Gastrocnemius medialis (tissue), 4 donors: ENCODE measurements around the gene ZNF841. TPM values are rescaled to one million over a fixed set of nuclear protein-coding genes. Genes with fewer than 3 reads are reported as not detected.
A peak's percentile ranks its signal among the peaks of the same experiment; 100 is the strongest.
"Not testable (repeated sequence)": the region's sequence is repeated elsewhere in the genome, so short reads cannot be mapped to it uniquely, and the experiment has no call there.

Experiments used
- ATAC-seq, 2 donors: fragments of 150-250 bp; one replicate each; pipeline ENCODE4 v1.9.1; 2016
- DNase-seq, 2 donors: peaks; one replicate each; pipeline ENCODE4 v3.0.0-alpha.2; 2019
- H3K27ac ChIP-seq, 4 donors: fragments of 200-600 bp; sonication (generic); 1 replicate in 1 of 4; 2 replicates in 3 of 4; pipeline ENCODE4 v1.5.1; 2016 to 2018; ENCODE audit warnings: mild to moderate bottlenecking in 2 of 4, moderate library complexity in 1 of 4
- H3K27me3 ChIP-seq, 3 donors: fragments of 200-600 bp; sonication (generic) in 2 of 3; 1 replicate in 1 of 3; 2 replicates in 2 of 3; pipeline versions ENCODE4 v1.5.1 to v1.6.0; 2016 to 2019; ENCODE audit warnings: mild to moderate bottlenecking in 1 of 3, moderate library complexity in 1 of 3
- H3K36me3 ChIP-seq, 2 donors: fragments of 200-600 bp; sonication (generic) in 1 of 2; one replicate each; pipeline ENCODE4 v1.5.1; 2017 to 2018
- H3K4me1 ChIP-seq, 2 donors: fragments of 200-600 bp; sonication (generic) in 1 of 2; one replicate each; pipeline ENCODE4 v1.5.1; 2016 to 2017; ENCODE audit warnings: mild to moderate bottlenecking in 2 of 2
- H3K4me3 ChIP-seq, 4 donors: fragments of 200-600 bp; sonication (generic) in 3 of 4; 1 replicate in 1 of 4; 2 replicates in 3 of 4; pipeline ENCODE4 v1.5.1; 2016 to 2019; ENCODE audit warnings: mild to moderate bottlenecking in 2 of 4
- H3K9me3 ChIP-seq, 3 donors: fragments of 200-600 bp; sonication (generic) in 2 of 3; 1 replicate in 1 of 3; 2 replicates in 2 of 3; pipeline ENCODE4 v1.5.1; 2016 to 2019
- POLR2A ChIP-seq, 2 donors: fragments of 450-650 bp; IDR thresholded peaks; one replicate each; pipeline ENCODE4 v1.6.1; 2017; ENCODE audit warnings: antibody characterized with exemption in 2 of 2, mild to moderate bottlenecking in 2 of 2, moderate library complexity in 2 of 2
- in situ Hi-C, 4 donors: fragments of 200-750 bp; cut with MboI; loops; one replicate each; pipeline versions ENCODE4 v1.15.0 to v1.8.0; 2017; ENCODE audit warnings: low sequenced_read_pairs in 4 of 4
- intact Hi-C: fragments of 100-400 bp; cut with DNase I; formaldehyde crosslinking; loops from one replicate; pipeline ENCODE4 v1.15.1; 2023; ENCODE audit warnings: low total_unique reads
- total RNA-seq, 4 donors: library from RNA; depleted of rRNA; stranded (reverse); fragments of >200 nt; gene quantifications; one replicate each; pipeline versions ENCODE4 v1.1.0 to v1.2.3, GENCODE V29; 2016
- TF ChIP-seq, protein P1 (sequence below), 5 experiments: fragments of 450-650 bp in 3 of 5; fragments of 200-600 bp in 2 of 5; sonication (generic) in 2 of 5; IDR thresholded peaks in 4 of 5; conservative IDR thresholded peaks in 1 of 5; 1 replicate in 4 of 5; 2 replicates in 1 of 5; pipeline ENCODE4 v1.5.1; 2016 to 2019; ENCODE audit warnings: antibody characterized with exemption in 5 of 5, mild to moderate bottlenecking in 3 of 5, moderate library complexity in 3 of 5

The ZNF841 gene
- total RNA-seq, 4 donors from 2014 or later: 2.1 to 3.1 (median 2.3) TPM

DNA sequence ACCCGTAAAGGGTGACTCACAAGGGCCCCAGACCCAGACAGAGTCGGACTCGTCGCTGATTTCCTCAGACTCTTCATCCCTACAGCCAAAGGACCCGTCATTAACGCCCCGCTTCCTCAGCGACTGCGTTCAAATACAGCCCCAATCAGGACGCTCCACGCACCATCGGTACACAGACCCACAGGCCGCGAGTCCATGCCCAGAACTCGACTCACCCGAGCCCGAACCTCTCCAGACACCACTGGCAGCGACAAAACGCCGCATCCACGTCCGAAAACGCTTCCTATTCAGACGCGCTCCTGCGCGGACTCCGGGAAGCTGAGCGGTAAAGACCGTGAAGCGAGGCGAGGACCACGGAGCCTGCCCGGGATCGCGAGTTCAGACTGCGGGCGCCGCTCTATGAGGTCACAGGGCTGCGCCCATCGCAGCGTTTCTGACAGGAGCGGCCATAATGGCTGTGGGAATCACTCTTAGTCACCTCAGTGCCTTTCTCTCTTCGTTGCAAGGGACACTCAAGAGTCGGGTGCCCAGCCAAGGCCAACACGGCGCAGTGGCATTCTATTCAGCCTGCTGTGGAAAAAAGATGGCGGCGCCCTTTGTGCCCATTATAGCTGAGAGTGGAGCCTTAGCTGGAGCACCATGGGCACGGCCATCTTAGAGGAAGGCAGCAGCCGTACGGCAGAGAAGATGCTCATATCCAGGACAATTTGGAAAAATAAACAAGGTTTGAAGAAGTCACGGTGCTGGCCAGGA, 67.4 kb downstream of the ZNF841 start, which contains the start of gene ZNF614:
Gene ZNF614, minus strand, starts transcription at position 353 of the 753 bp plus-strand sequence. CDS start 2,634 bp downstream, outside the sequence.
- intact Hi-C loops (loop anchor here (1.0 to 10.0 kb wide), 6 partner anchors 20 to 323 kb away; partner anchors contain the start of genes ZNF350, ZNF613, ZNF615 and ZNF841), in situ Hi-C loops (no loop called here)
- peak; percentile 68 to 80 for DNase-seq
- peaks cover 7 to 10% of the 10 kb centered on the region in 2 donors for H3K4me1 ChIP-seq
- ATAC-seq: peak; percentile 98
- TF ChIP-seq, protein P1, sequence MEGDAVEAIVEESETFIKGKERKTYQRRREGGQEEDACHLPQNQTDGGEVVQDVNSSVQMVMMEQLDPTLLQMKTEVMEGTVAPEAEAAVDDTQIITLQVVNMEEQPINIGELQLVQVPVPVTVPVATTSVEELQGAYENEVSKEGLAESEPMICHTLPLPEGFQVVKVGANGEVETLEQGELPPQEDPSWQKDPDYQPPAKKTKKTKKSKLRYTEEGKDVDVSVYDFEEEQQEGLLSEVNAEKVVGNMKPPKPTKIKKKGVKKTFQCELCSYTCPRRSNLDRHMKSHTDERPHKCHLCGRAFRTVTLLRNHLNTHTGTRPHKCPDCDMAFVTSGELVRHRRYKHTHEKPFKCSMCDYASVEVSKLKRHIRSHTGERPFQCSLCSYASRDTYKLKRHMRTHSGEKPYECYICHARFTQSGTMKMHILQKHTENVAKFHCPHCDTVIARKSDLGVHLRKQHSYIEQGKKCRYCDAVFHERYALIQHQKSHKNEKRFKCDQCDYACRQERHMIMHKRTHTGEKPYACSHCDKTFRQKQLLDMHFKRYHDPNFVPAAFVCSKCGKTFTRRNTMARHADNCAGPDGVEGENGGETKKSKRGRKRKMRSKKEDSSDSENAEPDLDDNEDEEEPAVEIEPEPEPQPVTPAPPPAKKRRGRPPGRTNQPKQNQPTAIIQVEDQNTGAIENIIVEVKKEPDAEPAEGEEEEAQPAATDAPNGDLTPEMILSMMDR (IDR thresholded peaks at IDR 0.05 in 4 of 5, conservative IDR thresholded peaks at IDR 0.05 in 1 of 5): no peak
- peak; percentile 17 to 41 for TF ChIP-seq POLR2A (IDR thresholded peaks at IDR 0.05)
- no peaks in the 10 kb centered on the region for H3K27me3 ChIP-seq
- H3K27ac ChIP-seq: peak within 1 kb of the TSS; percentile 90 to 95 (median 92)
- H3K9me3 ChIP-seq: peaks cover 0 to 72% (median 12%) of the 10 kb centered on the region in 3 donors
- H3K4me3 ChIP-seq: peak within 1 kb of the TSS; percentile 77 to 87 (median 82)
- H3K36me3 ChIP-seq: peaks cover 19 to 73% of the 10 kb centered on the region in 2 donors

DNA sequence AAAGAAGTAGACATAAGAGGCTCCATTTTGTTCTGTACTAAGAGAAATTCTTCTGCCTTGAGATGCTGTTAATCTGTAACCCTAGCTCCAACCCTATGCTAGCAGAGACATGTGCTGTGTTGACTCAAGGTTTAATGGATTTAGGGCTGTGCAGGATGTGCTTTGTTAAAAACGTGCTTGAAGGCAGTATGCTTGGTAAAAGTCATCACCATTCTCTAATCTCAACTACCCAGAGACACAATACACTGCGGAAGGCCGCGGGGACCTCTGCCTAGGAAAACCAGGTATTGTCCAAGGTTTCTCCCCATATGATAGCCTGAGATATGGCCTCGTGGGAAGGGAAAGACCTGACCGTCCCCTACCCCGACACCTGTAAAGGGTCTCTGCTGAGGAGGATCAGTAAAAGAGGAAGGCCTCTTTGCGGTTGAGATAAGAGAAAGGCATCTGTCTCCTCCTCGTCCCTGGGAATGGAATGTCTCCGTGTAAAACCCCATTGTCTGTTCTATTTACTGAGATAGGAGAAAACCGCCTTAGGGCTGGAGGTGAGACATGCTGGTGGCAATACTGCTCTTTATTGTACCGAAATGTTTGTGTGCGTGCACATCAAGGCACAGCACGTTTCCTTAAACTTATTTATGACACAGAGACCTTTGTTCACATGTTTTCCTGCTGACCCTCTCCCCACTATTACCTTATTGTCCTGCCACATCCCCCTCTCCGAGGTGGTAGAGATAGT, 69.1 kb downstream of the ZNF841 start:
- peaks cover 0 to 56% (median 4%) of the 10 kb centered on the region in 3 donors for H3K9me3 ChIP-seq
- intact Hi-C loops: loop anchor here (5.0 to 10.0 kb wide), 2 partner anchors 99 to 322 kb away; partner anchors contain the start of gene ZNF613
- H3K4me1 ChIP-seq, H3K27me3 ChIP-seq, in situ Hi-C loops, DNase-seq, H3K27ac ChIP-seq, ATAC-seq: not testable (repeated sequence)
- H3K4me3 ChIP-seq: peak overlapping the region in 1 of 4 donors; percentile 87
- peaks cover 30 to 75% of the 10 kb centered on the region in 2 donors for H3K36me3 ChIP-seq

DNA sequence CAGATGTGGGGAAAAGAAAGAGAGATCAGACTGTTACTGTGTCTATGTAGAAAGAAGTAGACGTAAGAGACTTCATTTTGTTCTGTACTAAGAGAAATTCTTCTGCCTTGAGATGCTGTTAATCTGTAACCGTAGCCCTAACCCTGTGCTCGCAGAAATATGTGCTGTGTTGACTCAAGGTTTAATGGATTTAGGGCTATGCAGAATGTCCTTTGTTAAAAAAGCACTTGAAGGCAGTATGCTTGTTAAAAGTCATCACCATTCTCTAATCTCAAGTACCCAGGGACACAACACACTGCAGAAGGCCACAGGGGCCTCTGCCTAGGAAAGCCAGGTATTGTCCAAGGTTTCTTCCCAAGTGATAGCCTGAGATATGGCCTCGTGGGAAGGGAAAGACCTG, 71.1 kb downstream of the ZNF841 start:
- H3K27me3 ChIP-seq, H3K4me3 ChIP-seq, H3K27ac ChIP-seq, in situ Hi-C loops, DNase-seq, H3K4me1 ChIP-seq, ATAC-seq: not testable (repeated sequence)
- H3K9me3 ChIP-seq: peaks cover 0 to 47% (median 2%) of the 10 kb centered on the region in 3 donors
- peaks cover 34 to 76% of the 10 kb centered on the region in 2 donors for H3K36me3 ChIP-seq
- intact Hi-C loops: loop anchor here (10.0 kb wide), 1 partner anchor 320 kb away; no protein-coding TSS in a partner anchor

DNA sequence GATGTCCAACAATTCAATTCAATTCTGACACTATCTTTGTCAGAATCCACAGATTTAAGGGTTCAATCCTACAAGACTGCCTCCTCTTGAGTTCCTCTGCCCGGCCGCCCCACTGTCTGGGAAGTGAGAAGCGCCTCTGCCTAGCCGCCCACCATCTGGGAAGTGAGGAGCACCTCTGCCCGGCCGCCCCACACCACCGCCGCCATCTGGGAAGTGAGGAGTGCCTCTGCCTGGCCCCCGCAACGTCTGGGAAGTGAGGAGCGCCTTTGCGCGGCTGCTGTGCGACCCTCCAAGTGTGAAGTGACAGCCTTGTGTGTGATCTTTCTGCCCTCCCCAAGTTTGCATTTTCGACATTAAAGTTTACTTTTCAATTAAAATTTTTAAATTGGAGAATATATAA, 73.4 kb downstream of the ZNF841 start:
- no peak for TF ChIP-seq POLR2A (IDR thresholded peaks at IDR 0.05)
- TF ChIP-seq, protein P1 (IDR thresholded peaks at IDR 0.05 in 4 of 5, conservative IDR thresholded peaks at IDR 0.05 in 1 of 5): no peak
- ATAC-seq: no peak
- intact Hi-C loops (loop anchor here (10.0 kb wide), 1 partner anchor 317 kb away; no protein-coding TSS in a partner anchor), in situ Hi-C loops (no loop called here)
- Histone ChIP-seq H3K4me3 (peak overlapping the region in 1 of 4 donors; percentile 4), H3K27me3 (no peaks in the 10 kb centered on the region), H3K9me3 (peaks cover 0 to 59% (median 2%) of the 10 kb centered on the region in 3 donors), H3K36me3 (peaks cover 48 to 99% of the 10 kb centered on the region in 2 donors), H3K27ac (no peak overlapping the region), H3K4me1 (peaks cover 4 to 5% of the 10 kb centered on the region in 2 donors)
- no peak for DNase-seq

DNA sequence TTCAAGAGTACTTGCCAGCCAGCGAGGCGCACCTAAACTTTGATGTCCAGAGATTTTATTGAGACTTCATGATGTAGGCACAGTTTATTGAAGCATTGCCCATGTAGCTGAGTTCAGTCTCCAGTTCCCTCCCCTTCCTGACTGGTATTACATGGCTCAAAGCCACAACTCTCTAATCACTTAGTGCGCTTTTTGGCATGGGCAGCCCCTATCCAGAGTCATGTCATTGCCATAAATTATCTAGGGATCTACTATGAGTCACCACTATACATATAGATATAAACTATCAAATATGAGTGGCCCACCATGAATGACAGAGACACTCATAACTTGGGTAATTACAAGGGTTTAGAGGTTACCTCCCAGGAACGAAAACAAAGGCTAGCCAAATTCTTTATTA, 75.1 kb downstream of the ZNF841 start:
- intact Hi-C loops: loop anchor here (10.0 kb wide), 1 partner anchor 316 kb away; no protein-coding TSS in a partner anchor
- no peak for TF ChIP-seq POLR2A (IDR thresholded peaks at IDR 0.05)
- TF ChIP-seq, protein P1 (IDR thresholded peaks at IDR 0.05 in 4 of 5, conservative IDR thresholded peaks at IDR 0.05 in 1 of 5): no peak
- in situ Hi-C loops: no loop called here
- ATAC-seq: no peak
- Histone ChIP-seq H3K9me3 (peaks cover 0 to 66% (median 2%) of the 10 kb centered on the region in 3 donors), H3K27me3 (no peaks in the 10 kb centered on the region), H3K4me1 (no peaks in the 10 kb centered on the region), H3K36me3 (peaks cover 60 to 100% of the 10 kb centered on the region in 2 donors), H3K27ac (no peak overlapping the region), H3K4me3 (peak overlapping the region in 1 of 4 donors; percentile 4)
- DNase-seq: no peak

Other genes starting within 250 kb of the ZNF841 start
- 1 to 10 TPM; 2.0 to 8.4 (median 4.5) TPM for gene ZNF577, start 207.8 kb downstream of the ZNF841 start, total RNA-seq
- gene ZNF649, start 190.7 kb downstream of the ZNF841 start, total RNA-seq: 1 to 10 TPM; 2.6 to 4.7 (median 4.1) TPM
- gene ZNF613, start 168.3 kb downstream of the ZNF841 start, total RNA-seq: 1 to 10 TPM; 1.3 to 9.4 (median 3.8) TPM
- 1 to 10 TPM; 1.7 to 6.0 (median 5.0) TPM for gene ZNF350, start 108.9 kb downstream of the ZNF841 start, total RNA-seq
- 1 to 10 TPM; 5.6 to 8.9 (median 7.4) TPM for gene ZNF615, start 87.6 kb downstream of the ZNF841 start, total RNA-seq
- 1 to 10 TPM; 3.9 to 4.6 (median 3.9) TPM for gene ZNF614, start 67.4 kb downstream of the ZNF841 start, total RNA-seq
- 1 to 10 TPM; 2.1 to 9.5 (median 4.4) TPM for gene ZNF432, start 46.9 kb downstream of the ZNF841 start, total RNA-seq
- 1 to 10 TPM; 1.1 to 5.3 (median 2.4) TPM for gene ZNF616, start 44.2 kb upstream of the ZNF841 start, total RNA-seq
- 1 to 10 TPM; 1.2 to 4.9 (median 2.3) TPM for gene ZNF836, start 75.9 kb upstream of the ZNF841 start, total RNA-seq
- gene PPP2R1A, start 94.3 kb upstream of the ZNF841 start, total RNA-seq: 100 to 1,000 TPM; 263 to 302 (median 290) TPM
- 10 to 100 TPM in 1 of 4 donors, 1 to 10 TPM in 3; 6.6 to 11.6 (median 7.7) TPM for gene ZNF766, start 173.8 kb upstream of the ZNF841 start, total RNA-seq
- gene ZNF480, start 201.4 kb upstream of the ZNF841 start, total RNA-seq: 1 to 10 TPM; 3.8 to 7.4 (median 6.0) TPM
- under 1 TPM in 2 of 4 donors, not detected in 2; 0.61 to 0.71 TPM for gene ZNF610, start 240.5 kb upstream of the ZNF841 start, total RNA-seq